ENCODE measurements around the gene GALNTL6.

The GALNTL6 gene

GRCh38 chr4:172858731-172859230 is 1045.6 kb downstream of the GALNTL6 start:
- Histone ChIP-seq H3K18ac (ENCODE audit: low read depth in 1 of 2, low read length in 2 of 2) (no peak overlapping the region), H4K91ac (ENCODE audit: low read length) (no peak overlapping the region), H2BK120ac (ENCODE audit: low read depth, low read length) (no peak overlapping the region), H3K4me3 (ENCODE audit: insufficient read depth in 1 of 2, low read depth in 1 of 2, low read length in 2 of 2) (no peak overlapping the region), H2BK12ac (ENCODE audit: low read length in 2 of 2) (no peak overlapping the region), H3K9me3 (ENCODE audit: control insufficient read depth, low read length) (no peaks in the 10 kb centered on the region), H3K79me1 (replicated peaks; ENCODE audit: low read length, poor library complexity, severe bottlenecking) (no peaks in the 10 kb centered on the region), H3K27me3 (ENCODE audit: control insufficient read depth in 1 of 2, insufficient read depth in 1 of 2, low read length in 2 of 2) (no peaks in the 10 kb centered on the region), H3K9ac (ENCODE audit: low read length) (no peak overlapping the region), H4K8ac (ENCODE audit: low read length) (no peak overlapping the region), H2BK15ac (ENCODE audit: low read depth, poor library complexity, severe bottlenecking) (no peak overlapping the region), H3K4me1 (ENCODE audit: control insufficient read depth, insufficient read depth, low read depth, low read length) (no peaks in the 10 kb centered on the region), H3K23ac (ENCODE audit: low read length in 2 of 2) (no peak overlapping the region), H2AK5ac (ENCODE audit: low read length, severe bottlenecking) (no peak overlapping the region), H3K36me3 (ENCODE audit: control insufficient read depth in 1 of 2, insufficient read depth in 2 of 2, low read depth in 1 of 2, low read length in 2 of 2) (no peaks in the 10 kb centered on the region), H3K4me2 (ENCODE audit: low read length, poor library complexity, severe bottlenecking) (no peak overlapping the region), H3K14ac (ENCODE audit: low read length in 2 of 2) (no peak overlapping the region), H2BK5ac (ENCODE audit: low read depth, low read length, poor library complexity, severe bottlenecking) (no peak overlapping the region), H3K4ac (ENCODE audit: low read depth in 1 of 2, low read length in 2 of 2) (no peak overlapping the region), H3K27ac (ENCODE audit: low read length, poor library complexity, severe bottlenecking) (no peak overlapping the region), H2AFZ (ENCODE audit: low read depth, low read length) (no peak overlapping the region)
- WGBS: 56% methylated on average over 1 of the region's 3 CpGs
- no peak for DNase-seq

- no peak overlapping the region for H2AK5ac ChIP-seq (ENCODE audit: low read length, severe bottlenecking)
- no peak overlapping the region for H3K4me2 ChIP-seq (ENCODE audit: low read length, poor library complexity, severe bottlenecking)
- no peak overlapping the region for H2BK120ac ChIP-seq (ENCODE audit: low read depth, low read length)
- no peaks in the 10 kb centered on the region for H3K9me3 ChIP-seq (ENCODE audit: control insufficient read depth, low read length)
- H3K4me3 ChIP-seq (ENCODE audit: insufficient read depth in 1 of 2, low read depth in 1 of 2, low read length in 2 of 2): no peak overlapping the region
- no peak overlapping the region for H3K18ac ChIP-seq (ENCODE audit: low read depth in 1 of 2, low read length in 2 of 2)
- no peak overlapping the region for H2BK5ac ChIP-seq (ENCODE audit: low read depth, low read length, poor library complexity, severe bottlenecking)
- no peaks in the 10 kb centered on the region for H3K4me1 ChIP-seq (ENCODE audit: control insufficient read depth, insufficient read depth, low read depth, low read length)
- H3K27ac ChIP-seq (ENCODE audit: low read length, poor library complexity, severe bottlenecking): no peak overlapping the region
- H3K4ac ChIP-seq (ENCODE audit: low read depth in 1 of 2, low read length in 2 of 2): no peak overlapping the region
- H3K79me1 ChIP-seq (replicated peaks; ENCODE audit: low read length, poor library complexity, severe bottlenecking): no peaks in the 10 kb centered on the region
- no peak overlapping the region for H3K14ac ChIP-seq (ENCODE audit: low read length in 2 of 2)
- H4K91ac ChIP-seq (ENCODE audit: low read length): no peak overlapping the region
- H3K23ac ChIP-seq (ENCODE audit: low read length in 2 of 2): no peak overlapping the region
- no peaks in the 10 kb centered on the region for H3K36me3 ChIP-seq (ENCODE audit: control insufficient read depth in 1 of 2, insufficient read depth in 2 of 2, low read depth in 1 of 2, low read length in 2 of 2)
- no peak for DNase-seq
- no peaks in the 10 kb centered on the region for H3K27me3 ChIP-seq (ENCODE audit: control insufficient read depth in 1 of 2, insufficient read depth in 1 of 2, low read length in 2 of 2)
- 88% methylated on average over 2 of the region's 2 CpGs for WGBS
- H2BK15ac ChIP-seq (ENCODE audit: low read depth, poor library complexity, severe bottlenecking): no peak overlapping the region
- H2AFZ ChIP-seq (ENCODE audit: low read depth, low read length): no peak overlapping the region
- H3K9ac ChIP-seq (ENCODE audit: low read length): no peak overlapping the region
- H4K8ac ChIP-seq (ENCODE audit: low read length): no peak overlapping the region
- no peak overlapping the region for H2BK12ac ChIP-seq (ENCODE audit: low read length in 2 of 2)
Observed at GRCh38 chr4:172865103-172865502, 1051.9 kb downstream of the GALNTL6 start.

GRCh38 chr4:172865531-172866127 is 1052.4 kb downstream of the GALNTL6 start:
- Histone ChIP-seq H3K4me1 (ENCODE audit: control insufficient read depth, insufficient read depth, low read depth, low read length) (no peaks in the 10 kb centered on the region), H2AFZ (ENCODE audit: low read depth, low read length) (no peak overlapping the region), H3K27ac (ENCODE audit: low read length, poor library complexity, severe bottlenecking) (no peak overlapping the region), H3K9ac (ENCODE audit: low read length) (no peak overlapping the region), H4K8ac (ENCODE audit: low read length) (no peak overlapping the region), H4K91ac (ENCODE audit: low read length) (no peak overlapping the region), H3K27me3 (ENCODE audit: control insufficient read depth in 1 of 2, insufficient read depth in 1 of 2, low read length in 2 of 2) (no peaks in the 10 kb centered on the region), H3K36me3 (ENCODE audit: control insufficient read depth in 1 of 2, insufficient read depth in 2 of 2, low read depth in 1 of 2, low read length in 2 of 2) (no peaks in the 10 kb centered on the region), H3K79me1 (replicated peaks; ENCODE audit: low read length, poor library complexity, severe bottlenecking) (no peaks in the 10 kb centered on the region), H2BK12ac (ENCODE audit: low read length in 2 of 2) (no peak overlapping the region), H3K4me3 (ENCODE audit: insufficient read depth in 1 of 2, low read depth in 1 of 2, low read length in 2 of 2) (no peak overlapping the region), H3K4me2 (ENCODE audit: low read length, poor library complexity, severe bottlenecking) (no peak overlapping the region), H3K9me3 (ENCODE audit: control insufficient read depth, low read length) (no peaks in the 10 kb centered on the region), H3K18ac (ENCODE audit: low read depth in 1 of 2, low read length in 2 of 2) (no peak overlapping the region), H3K14ac (ENCODE audit: low read length in 2 of 2) (no peak overlapping the region), H2BK120ac (ENCODE audit: low read depth, low read length) (no peak overlapping the region), H2AK5ac (ENCODE audit: low read length, severe bottlenecking) (no peak overlapping the region), H3K23ac (ENCODE audit: low read length in 2 of 2) (no peak overlapping the region), H2BK15ac (ENCODE audit: low read depth, poor library complexity, severe bottlenecking) (no peak overlapping the region), H3K4ac (ENCODE audit: low read depth in 1 of 2, low read length in 2 of 2) (no peak overlapping the region), H2BK5ac (ENCODE audit: low read depth, low read length, poor library complexity, severe bottlenecking) (no peak overlapping the region)
- 85% methylated on average over 3 of the region's 4 CpGs for WGBS
- no peak for DNase-seq

- 72% methylated on average over 4 of the region's 4 CpGs for WGBS
- no peak overlapping the region for H2BK12ac ChIP-seq (ENCODE audit: low read length in 2 of 2)
- no peak overlapping the region for H3K14ac ChIP-seq (ENCODE audit: low read length in 2 of 2)
- H3K9me3 ChIP-seq (ENCODE audit: control insufficient read depth, low read length): no peaks in the 10 kb centered on the region
- H4K91ac ChIP-seq (ENCODE audit: low read length): no peak overlapping the region
- no peak overlapping the region for H3K27ac ChIP-seq (ENCODE audit: low read length, poor library complexity, severe bottlenecking)
- no peaks in the 10 kb centered on the region for H3K79me1 ChIP-seq (replicated peaks; ENCODE audit: low read length, poor library complexity, severe bottlenecking)
- H3K4me1 ChIP-seq (ENCODE audit: control insufficient read depth, insufficient read depth, low read depth, low read length): no peaks in the 10 kb centered on the region
- H3K18ac ChIP-seq (ENCODE audit: low read depth in 1 of 2, low read length in 2 of 2): no peak overlapping the region
- H3K4me2 ChIP-seq (ENCODE audit: low read length, poor library complexity, severe bottlenecking): no peak overlapping the region
- no peak overlapping the region for H3K4ac ChIP-seq (ENCODE audit: low read depth in 1 of 2, low read length in 2 of 2)
- H3K27me3 ChIP-seq (ENCODE audit: control insufficient read depth in 1 of 2, insufficient read depth in 1 of 2, low read length in 2 of 2): no peaks in the 10 kb centered on the region
- H4K8ac ChIP-seq (ENCODE audit: low read length): no peak overlapping the region
- H2BK15ac ChIP-seq (ENCODE audit: low read depth, poor library complexity, severe bottlenecking): no peak overlapping the region
- no peaks in the 10 kb centered on the region for H3K36me3 ChIP-seq (ENCODE audit: control insufficient read depth in 1 of 2, insufficient read depth in 2 of 2, low read depth in 1 of 2, low read length in 2 of 2)
- no peak overlapping the region for H3K4me3 ChIP-seq (ENCODE audit: insufficient read depth in 1 of 2, low read depth in 1 of 2, low read length in 2 of 2)
- DNase-seq: no peak
- H2AK5ac ChIP-seq (ENCODE audit: low read length, severe bottlenecking): no peak overlapping the region
- no peak overlapping the region for H2AFZ ChIP-seq (ENCODE audit: low read depth, low read length)
- no peak overlapping the region for H2BK120ac ChIP-seq (ENCODE audit: low read depth, low read length)
- no peak overlapping the region for H2BK5ac ChIP-seq (ENCODE audit: low read depth, low read length, poor library complexity, severe bottlenecking)
- no peak overlapping the region for H3K23ac ChIP-seq (ENCODE audit: low read length in 2 of 2)
- H3K9ac ChIP-seq (ENCODE audit: low read length): no peak overlapping the region
Observed at GRCh38 chr4:172866421-172866820, 1053.2 kb downstream of the GALNTL6 start.
